ENCODE measurements around the gene PAOX. TPM values are rescaled to one million over a fixed set of nuclear protein-coding genes. Genes with fewer than 3 reads are reported as not detected.

PAOX gene
- total RNA-seq, 4 donors from 2014 or later = 2.4 to 18.6 (median 8.1) TPM

- no peak for TF ChIP-seq CTCF (IDR thresholded peaks at IDR 0.05; ENCODE audit: low read depth)
These were observed 19.0 kb upstream of the PAOX start for GRCh38 chr10:133359972-133360610.

GRCh38 chr10:133361227-133361626 is 17.8 kb upstream of the PAOX start:
- no peak for TF ChIP-seq CTCF (IDR thresholded peaks at IDR 0.05; ENCODE audit: low read depth)

GRCh38 chr10:133361773-133362441 is 17.2 kb upstream of the PAOX start:
- no peak for TF ChIP-seq CTCF (IDR thresholded peaks at IDR 0.05; ENCODE audit: low read depth)

- no peak for TF ChIP-seq CTCF (IDR thresholded peaks at IDR 0.05; ENCODE audit: low read depth)
These were observed 16.2 kb upstream of the PAOX start for GRCh38 chr10:133362846-133363245.

GRCh38 chr10:133364645-133365431 is 14.2 kb upstream of the PAOX start:
- no peak for TF ChIP-seq CTCF (IDR thresholded peaks at IDR 0.05; ENCODE audit: low read depth)

GRCh38 chr10:133365461-133366129 is 13.5 kb upstream of the PAOX start:
- TF ChIP-seq CTCF (IDR thresholded peaks at IDR 0.05; ENCODE audit: low read depth) = no peak

GRCh38 chr10:133366130-133366478 is 13.0 kb upstream of the PAOX start:
- TF ChIP-seq CTCF (IDR thresholded peaks at IDR 0.05; ENCODE audit: low read depth) = no peak

Measured in subcutaneous adipose tissue (tissue), 4 donors.